Stimulated activated CD8-positive, alpha-beta memory T cell treated with anti-CD3 and anti-CD28 coated beads, Interleukin-4, amount 100 ng/mL, for 48 hours (primary cell): ENCODE measurements around the gene KIF24.
"Not testable (repeated sequence)": the region's sequence is repeated elsewhere in the genome, so short reads cannot be mapped to it uniquely, and the experiment has no call there.

Source experiments
- DNase-seq: peaks from one replicate; pipeline ENCODE4 v3.0.0-alpha.2; 2020

The KIF24 gene

GRCh38 chr9:34365282-34365681 is 36.2 kb upstream of the KIF24 start:
- no peak for DNase-seq

- DNase-seq, result no peak
Observed at GRCh38 chr9:34363619-34364351, 34.7 kb upstream of the KIF24 start.

GRCh38 chr9:34362614-34363214 is 33.6 kb upstream of the KIF24 start:
- no peak for DNase-seq

- DNase-seq, result not testable (repeated sequence)
Observed at GRCh38 chr9:34352957-34353356, 23.9 kb upstream of the KIF24 start.

- not testable (repeated sequence) for DNase-seq
Observed at GRCh38 chr9:34352122-34352652, 23.1 kb upstream of the KIF24 start.

GRCh38 chr9:34349324-34349723 is 20.3 kb upstream of the KIF24 start:
- no peak for DNase-seq

- DNase-seq, result no peak
Observed at GRCh38 chr9:34347800-34348158, 18.7 kb upstream of the KIF24 start.

GRCh38 chr9:34346873-34347799 is 18.1 kb upstream of the KIF24 start:
- no peak for DNase-seq

- no peak for DNase-seq
Observed at GRCh38 chr9:34343605-34344004, 14.5 kb upstream of the KIF24 start.

- DNase-seq, result no peak
Observed at GRCh38 chr9:34343090-34343489, 14.0 kb upstream of the KIF24 start.

GRCh38 chr9:34341659-34342295 is 12.7 kb upstream of the KIF24 start:
- no peak for DNase-seq

GRCh38 chr9:34338665-34339385 is 9.8 kb upstream of the KIF24 start:
- DNase-seq, result no peak

GRCh38 chr9:34338079-34338478 is 9.0 kb upstream of the KIF24 start:
- DNase-seq, result not testable (repeated sequence)

- DNase-seq, result no peak
Observed at GRCh38 chr9:34337403-34337802, 8.3 kb upstream of the KIF24 start.

- DNase-seq, result no peak
Observed at GRCh38 chr9:34335376-34335775, 6.3 kb upstream of the KIF24 start.

- DNase-seq, result no peak
Observed at GRCh38 chr9:34334916-34335315, 5.8 kb upstream of the KIF24 start.

- DNase-seq, result no peak
Observed at GRCh38 chr9:34334337-34334824, 5.3 kb upstream of the KIF24 start.

- DNase-seq, result no peak
Observed at GRCh38 chr9:34333836-34334235, 4.8 kb upstream of the KIF24 start.

- DNase-seq, result no peak
Observed at GRCh38 chr9:34332076-34332964, 3.3 kb upstream of the KIF24 start.

- no peak for DNase-seq
Observed at GRCh38 chr9:34331196-34331595, 2.1 kb upstream of the KIF24 start.

- no peak for DNase-seq
Observed at GRCh38 chr9:34328500-34328986, 525 bp downstream of the KIF24 start.
